Vagina (tissue), 2 donors: ENCODE measurements around the gene TNFRSF25.

Experiments
- POLR2A ChIP-seq, 2 donors: fragments of 450-650 bp; IDR thresholded peaks; one replicate each; pipeline ENCODE4 v1.6.1; 2017; ENCODE audit warnings: antibody characterized with exemption in 2 of 2, mild to moderate bottlenecking in 2 of 2, moderate library complexity in 2 of 2
- POLR2AphosphoS5 ChIP-seq, 2 donors: sonication (generic); formaldehyde crosslinking; IDR thresholded peaks; one replicate each; pipeline ENCODE4 v1.9.0; 2017; ENCODE audit warnings: antibody characterized with exemption in 2 of 2, mild to moderate bottlenecking in 2 of 2, low read depth in 1 of 2; ENCODE audit not compliant: insufficient read depth in 1 of 2
- TF ChIP-seq, protein P1 (sequence below), 3 experiments: fragments of 450-650 bp in 2 of 3; fragments of 200-600 bp in 1 of 3; sonication (generic) in 1 of 3; IDR thresholded peaks; one replicate each; pipeline ENCODE4 v1.5.1; 2017 to 2019; ENCODE audit warnings: antibody characterized with exemption in 3 of 3, mild to moderate bottlenecking in 2 of 3, moderate library complexity in 2 of 3

DNA sequence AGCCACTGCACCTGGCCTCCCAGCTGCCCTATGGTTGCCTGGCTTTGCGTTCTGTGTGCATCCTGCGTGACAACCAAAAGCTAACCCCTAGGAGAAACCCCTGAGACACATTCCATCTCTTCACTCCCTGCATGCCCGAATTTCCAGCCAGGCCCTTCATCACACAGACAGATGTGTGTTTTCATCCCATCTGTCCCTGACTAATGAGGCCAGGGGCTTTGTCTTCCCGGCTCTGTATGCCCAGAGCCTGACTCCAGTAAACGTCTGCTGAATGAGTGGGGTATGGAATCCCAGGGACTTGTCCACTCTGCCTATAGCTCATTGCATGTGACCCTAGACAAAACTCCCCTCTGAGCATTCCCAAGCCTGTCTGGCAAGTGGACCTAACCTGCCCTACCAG is 31.8 kb downstream of the TNFRSF25 start:
- TF ChIP-seq POLR2AphosphoS5 (IDR thresholded peaks at IDR 0.05; ENCODE audit: insufficient read depth in 1 of 2, low read depth in 1 of 2): no peak
- TF ChIP-seq, protein P1, sequence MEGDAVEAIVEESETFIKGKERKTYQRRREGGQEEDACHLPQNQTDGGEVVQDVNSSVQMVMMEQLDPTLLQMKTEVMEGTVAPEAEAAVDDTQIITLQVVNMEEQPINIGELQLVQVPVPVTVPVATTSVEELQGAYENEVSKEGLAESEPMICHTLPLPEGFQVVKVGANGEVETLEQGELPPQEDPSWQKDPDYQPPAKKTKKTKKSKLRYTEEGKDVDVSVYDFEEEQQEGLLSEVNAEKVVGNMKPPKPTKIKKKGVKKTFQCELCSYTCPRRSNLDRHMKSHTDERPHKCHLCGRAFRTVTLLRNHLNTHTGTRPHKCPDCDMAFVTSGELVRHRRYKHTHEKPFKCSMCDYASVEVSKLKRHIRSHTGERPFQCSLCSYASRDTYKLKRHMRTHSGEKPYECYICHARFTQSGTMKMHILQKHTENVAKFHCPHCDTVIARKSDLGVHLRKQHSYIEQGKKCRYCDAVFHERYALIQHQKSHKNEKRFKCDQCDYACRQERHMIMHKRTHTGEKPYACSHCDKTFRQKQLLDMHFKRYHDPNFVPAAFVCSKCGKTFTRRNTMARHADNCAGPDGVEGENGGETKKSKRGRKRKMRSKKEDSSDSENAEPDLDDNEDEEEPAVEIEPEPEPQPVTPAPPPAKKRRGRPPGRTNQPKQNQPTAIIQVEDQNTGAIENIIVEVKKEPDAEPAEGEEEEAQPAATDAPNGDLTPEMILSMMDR (IDR thresholded peaks at IDR 0.05): no peak
- TF ChIP-seq POLR2A (IDR thresholded peaks at IDR 0.05): no peak
